HG02938 (cell line): ENCODE measurements around the gene FTCDNL1.
A peak's percentile ranks its signal among the peaks of the same experiment; 100 is the strongest.

Experiments used
- ATAC-seq: cut with Tn5 transposase; IDR thresholded peaks from one replicate; pipeline ENCODE4 v1.9.1; 2021; ENCODE audit warnings: mild to moderate bottlenecking, moderate library complexity; ENCODE audit not compliant: unreplicated experiment

The FTCDNL1 gene

GRCh38 chr2:199850718-199851500, at the start of gene FTCDNL1:
Gene FTCDNL1, minus strand, starts transcription at chr2:199851192. Its CDS starts 2,230 bp downstream, at chr2:199848962.
- peak; percentile 89 for ATAC-seq

GRCh38 chr2:199896617-199897016, 45.6 kb upstream of the FTCDNL1 start:
- ATAC-seq = no peak

GRCh38 chr2:199895406-199895805, 44.4 kb upstream of the FTCDNL1 start:
- no peak for ATAC-seq

- ATAC-seq = no peak
Measured at GRCh38 chr2:199883474-199884212, 32.7 kb upstream of the FTCDNL1 start.

- ATAC-seq = no peak
Measured at GRCh38 chr2:199882667-199883066, 31.7 kb upstream of the FTCDNL1 start.

GRCh38 chr2:199875400-199875799, 24.4 kb upstream of the FTCDNL1 start:
- ATAC-seq = no peak

- no peak for ATAC-seq
Measured at GRCh38 chr2:199874209-199874608, 23.2 kb upstream of the FTCDNL1 start.

GRCh38 chr2:199870581-199870980, 19.6 kb upstream of the FTCDNL1 start:
- ATAC-seq = no peak

- no peak for ATAC-seq
Measured at GRCh38 chr2:199869653-199870052, 18.7 kb upstream of the FTCDNL1 start.

- no peak for ATAC-seq
Measured at GRCh38 chr2:199869227-199869541, 18.2 kb upstream of the FTCDNL1 start.

GRCh38 chr2:199868431-199869226, 17.6 kb upstream of the FTCDNL1 start:
- no peak for ATAC-seq

- ATAC-seq = no peak
Measured at GRCh38 chr2:199865905-199866304, 14.9 kb upstream of the FTCDNL1 start.

- no peak for ATAC-seq
Measured at GRCh38 chr2:199862788-199863187, 11.8 kb upstream of the FTCDNL1 start.

GRCh38 chr2:199861132-199861774, 10.3 kb upstream of the FTCDNL1 start:
- ATAC-seq = no peak

GRCh38 chr2:199855812-199856211, 4.8 kb upstream of the FTCDNL1 start:
- no peak for ATAC-seq

GRCh38 chr2:199851883-199852282, 891 bp upstream of the FTCDNL1 start:
- ATAC-seq = no peak

GRCh38 chr2:199851501-199851810, 464 bp upstream of the FTCDNL1 start:
- no peak for ATAC-seq

GRCh38 chr2:199850218-199850717, 724 bp downstream of the FTCDNL1 start:
- ATAC-seq = no peak

- no peak for ATAC-seq
Measured at GRCh38 chr2:199848389-199849130, 2.4 kb downstream of the FTCDNL1 start.

GRCh38 chr2:199847181-199847864, 3.7 kb downstream of the FTCDNL1 start:
- no peak for ATAC-seq
